ENCODE data around the gene WNT1.

DNA sequence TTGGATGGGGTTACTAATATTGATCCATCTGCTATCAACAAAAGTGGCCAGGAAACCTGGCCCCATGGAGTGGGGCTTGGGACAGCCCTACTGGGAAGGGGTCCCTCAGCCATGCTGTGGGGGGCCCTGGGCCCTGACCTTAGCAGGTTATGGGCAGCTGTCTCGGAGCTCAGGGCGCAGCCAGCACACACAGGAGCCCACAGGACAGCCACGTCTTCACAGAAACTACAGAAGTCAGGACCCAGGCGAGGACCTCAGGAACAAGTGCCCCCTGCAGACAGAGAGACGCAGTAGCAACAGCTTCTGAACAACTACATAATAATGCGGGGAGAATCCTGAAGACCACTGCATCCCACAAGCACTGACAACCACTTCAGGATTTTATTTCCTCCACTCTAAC is 41.0 kb upstream of the WNT1 start:
- TF ChIP-seq, protein P1, sequence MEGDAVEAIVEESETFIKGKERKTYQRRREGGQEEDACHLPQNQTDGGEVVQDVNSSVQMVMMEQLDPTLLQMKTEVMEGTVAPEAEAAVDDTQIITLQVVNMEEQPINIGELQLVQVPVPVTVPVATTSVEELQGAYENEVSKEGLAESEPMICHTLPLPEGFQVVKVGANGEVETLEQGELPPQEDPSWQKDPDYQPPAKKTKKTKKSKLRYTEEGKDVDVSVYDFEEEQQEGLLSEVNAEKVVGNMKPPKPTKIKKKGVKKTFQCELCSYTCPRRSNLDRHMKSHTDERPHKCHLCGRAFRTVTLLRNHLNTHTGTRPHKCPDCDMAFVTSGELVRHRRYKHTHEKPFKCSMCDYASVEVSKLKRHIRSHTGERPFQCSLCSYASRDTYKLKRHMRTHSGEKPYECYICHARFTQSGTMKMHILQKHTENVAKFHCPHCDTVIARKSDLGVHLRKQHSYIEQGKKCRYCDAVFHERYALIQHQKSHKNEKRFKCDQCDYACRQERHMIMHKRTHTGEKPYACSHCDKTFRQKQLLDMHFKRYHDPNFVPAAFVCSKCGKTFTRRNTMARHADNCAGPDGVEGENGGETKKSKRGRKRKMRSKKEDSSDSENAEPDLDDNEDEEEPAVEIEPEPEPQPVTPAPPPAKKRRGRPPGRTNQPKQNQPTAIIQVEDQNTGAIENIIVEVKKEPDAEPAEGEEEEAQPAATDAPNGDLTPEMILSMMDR (conservative IDR thresholded peaks at IDR 0.05 in 1 of 2, IDR thresholded peaks at IDR 0.05 in 1 of 2; ENCODE audit: extremely low read depth in 1 of 2, insufficient read depth in 1 of 2, low read depth in 1 of 2, low read length in 2 of 2), result peak in 1 of 2 donors; percentile 11
- TF ChIP-seq EZH2 (IDR thresholded peaks at IDR 0.05; ENCODE audit: borderline replicate concordance, low read length), result no peak

Measured in mammary epithelial cell (primary cell).